GM23338 (cell line): ENCODE measurements around the gene OFD1. TPM values are rescaled to one million over a fixed set of nuclear protein-coding genes. Genes with fewer than 3 reads are reported as not detected.

ENCODE experiments used
- ATAC-seq: fragments of 200-7000 bp; cut with Tn5 transposase; 3 replicates; pipeline ENCODE4 v1.9.1; 2020
- DNase-seq: peaks from one replicate; pipeline ENCODE4 v3.0.0-alpha.2; 2015; ENCODE audit warnings: low spot score
- H2AFZ ChIP-seq: fragments of 200-600 bp; sonication (generic); 2 replicates; pipeline ENCODE4 v1.8.0; 2016; ENCODE audit warnings: antibody characterized with exemption, mild to moderate bottlenecking, moderate library complexity
- H3F3A ChIP-seq: fragments of 200-600 bp; sonication (generic); replicated peaks from 2 replicates; pipeline ENCODE4 v1.8.0; 2017; ENCODE audit warnings: antibody characterized with exemption, mixed run types, low read depth
- H3K27ac ChIP-seq: fragments of 200-600 bp; sonication (generic); 2 replicates; pipeline ENCODE4 v1.6.1; 2016; ENCODE audit warnings: low read depth
- H3K27me3 ChIP-seq: fragments of 200-600 bp; sonication (generic); 2 replicates; pipeline ENCODE4 v1.8.0; 2016; ENCODE audit warnings: mild to moderate bottlenecking, mixed run types, moderate library complexity; ENCODE audit not compliant: insufficient read depth
- H3K36me3 ChIP-seq: fragments of 200-600 bp; sonication (generic); 2 replicates; pipeline ENCODE4 v1.8.0; 2016; ENCODE audit warnings: mild to moderate bottlenecking; ENCODE audit not compliant: insufficient read depth
- H3K4me1 ChIP-seq: fragments of 200-600 bp; sonication (generic); 2 replicates; pipeline ENCODE4 v1.8.0; 2016; ENCODE audit warnings: mild to moderate bottlenecking, moderate library complexity; ENCODE audit not compliant: insufficient read depth
- H3K4me2 ChIP-seq: fragments of 200-600 bp; sonication (generic); 2 replicates; pipeline ENCODE4 v1.7.1; 2017; ENCODE audit warnings: mixed run types
- H3K4me3 ChIP-seq: fragments of 200-600 bp; sonication (generic); 2 replicates; pipeline ENCODE4 v1.6.1; 2016; ENCODE audit warnings: mixed run types
- H3K79me2 ChIP-seq: fragments of 200-600 bp; sonication (generic); replicated peaks from 2 replicates; pipeline ENCODE4 v1.8.0; 2017; ENCODE audit warnings: mild to moderate bottlenecking; ENCODE audit not compliant: insufficient read depth
- H3K9me2 ChIP-seq: fragments of 200-600 bp; sonication (generic); 2 replicates; pipeline ENCODE4 v1.8.0; 2017; ENCODE audit not compliant: insufficient read depth
- H4K20me1 ChIP-seq: fragments of 200-600 bp; sonication (generic); replicated peaks from 2 replicates; pipeline ENCODE4 v1.8.0; 2017; ENCODE audit warnings: mild to moderate bottlenecking; ENCODE audit not compliant: insufficient read depth
- H3K27ac Mint-ChIP-seq: 2 replicates; pipeline ENCODE4 v1.8.0; 2020; ENCODE audit warnings: inconsistent platforms, mild to moderate bottlenecking, moderate library complexity, mixed read lengths
- H3K27me3 Mint-ChIP-seq: 3 replicates; pipeline ENCODE4 v1.8.0; 2022; ENCODE audit warnings: low read depth, mild to moderate bottlenecking, moderate library complexity, mixed read lengths, inconsistent platforms; ENCODE audit not compliant: insufficient read depth, poor library complexity
- H3K36me3 Mint-ChIP-seq: 3 replicates; pipeline ENCODE4 v1.8.0; 2021; ENCODE audit warnings: low read depth, mild to moderate bottlenecking, inconsistent platforms, moderate library complexity, mixed read lengths
- H3K4me1 Mint-ChIP-seq: 3 replicates; pipeline ENCODE4 v1.8.0; 2020; ENCODE audit warnings: mild to moderate bottlenecking, inconsistent platforms, mixed read lengths
- H3K4me3 Mint-ChIP-seq: 3 replicates; pipeline ENCODE4 v1.8.0; 2021; ENCODE audit warnings: moderate library complexity, mild to moderate bottlenecking, inconsistent platforms, mixed read lengths
- H3K9me3 Mint-ChIP-seq: 3 replicates; pipeline ENCODE4 v1.8.0; 2020; ENCODE audit warnings: moderate library complexity, mild to moderate bottlenecking, inconsistent platforms, mixed read lengths
- CREB1 ChIP-seq: fragments of 250-450 bp; sonication (Bioruptor Pico); IDR thresholded peaks from 2 replicates; pipeline ENCODE4 v1.5.0; 2020; ENCODE audit warnings: low read depth, mild to moderate bottlenecking, moderate library complexity
- CTCF ChIP-seq, 2 experiments: fragments of 200-600 bp in 1 of 2; sonication (generic) in 1 of 2; conservative IDR thresholded peaks; 2 replicates each; pipeline versions ENCODE4 v1.5.1 to v1.6.1; 2016 to 2017; ENCODE audit warnings: antibody characterized with exemption in 2 of 2, low read depth in 2 of 2, mild to moderate bottlenecking in 2 of 2, moderate library complexity in 1 of 2
- ETS1 ChIP-seq: IDR thresholded peaks from 2 replicates; pipeline ENCODE4 v1.6.1; 2016; ENCODE audit warnings: antibody characterized with exemption
- EZH2 ChIP-seq: fragments of 200-600 bp; sonication (generic); IDR thresholded peaks from one replicate; pipeline ENCODE4 v1.8.0; 2017; ENCODE audit warnings: antibody characterized with exemption, mild to moderate bottlenecking, low read depth; ENCODE audit not compliant: unreplicated experiment
- EZH2phosphoT487 ChIP-seq: fragments of 200-600 bp; sonication (generic); IDR thresholded peaks from one replicate; pipeline ENCODE4 v1.8.1; 2018; ENCODE audit warnings: antibody characterized with exemption; ENCODE audit not compliant: unreplicated experiment
- JUNB ChIP-seq: IDR thresholded peaks from one replicate; pipeline ENCODE4 v1.6.1; 2016; ENCODE audit warnings: antibody characterized with exemption; ENCODE audit not compliant: unreplicated experiment
- STAT1 ChIP-seq: IDR thresholded peaks from one replicate; pipeline ENCODE4 v1.6.1; 2016; ENCODE audit warnings: antibody characterized with exemption; ENCODE audit not compliant: unreplicated experiment
- ZNF114 ChIP-seq: fragments of 250-450 bp; sonication (Bioruptor Pico); IDR thresholded peaks from 2 replicates; pipeline ENCODE4 v1.5.0; 2020; ENCODE audit warnings: mild to moderate bottlenecking, moderate library complexity
- ZNF331 ChIP-seq: fragments of 250-450 bp; sonication (Bioruptor Pico); IDR thresholded peaks from 2 replicates; pipeline ENCODE4 v1.5.0; 2020; ENCODE audit warnings: low read depth, mild to moderate bottlenecking, moderate library complexity
- ZNF462 ChIP-seq: fragments of 250-450 bp; sonication (Bioruptor Pico); IDR thresholded peaks from 2 replicates; pipeline ENCODE4 v1.5.0; 2020; ENCODE audit warnings: mild to moderate bottlenecking, moderate library complexity
- polyA plus RNA-seq: library from polyadenylated mRNA; unstranded; fragments of >200 nt; fragmentation: Nextera tagmentation; extraction: Ambion mirVana; gene quantifications from 2 replicates; pipeline ENCODE4 v1.2.1, GENCODE V29; 2016
- total RNA-seq: library from RNA; depleted of rRNA; stranded (reverse); fragments of >200 nt; shearing (Covaris generic); gene quantifications from 2 replicates; pipeline ENCODE4 v1.2.3, GENCODE V29; 2014

The OFD1 gene
- total and polyA plus RNA-seq, 2 experiments from 2014 or later = 21.2 to 55.0 TPM

GRCh38 chrX:13742397-13743176, 8.0 kb downstream of the OFD1 start:
- Histone ChIP-seq H3K9me2 (no peaks in the 10 kb centered on the region), H3K36me3 (peaks cover 9% of the 10 kb centered on the region; the same call in 1 of the 2 replicates), H3K27ac (peak overlapping the region; percentile 42; the same call in 1 of the 2 replicates), H2AFZ (no peak overlapping the region), H4K20me1 (no peaks in the 10 kb centered on the region), H3K4me3 (no peak overlapping the region), H3K4me1 (no peaks in the 10 kb centered on the region), H3K27me3 (no peaks in the 10 kb centered on the region), H3K79me2 (no peaks in the 10 kb centered on the region), H3F3A (no peaks in the 10 kb centered on the region), H3K4me2 (no peak overlapping the region)
- Mint-ChIP-seq H3K36me3 (peaks cover 41% of the 10 kb centered on the region; the same call in 2 of the 3 replicates), H3K27me3 (no peaks in the 10 kb centered on the region), H3K27ac (no peak overlapping the region), H3K9me3 (no peaks in the 10 kb centered on the region), H3K4me1 (no peaks in the 10 kb centered on the region; the same call in 2 of the 3 replicates), H3K4me3 (no peak overlapping the region)
- TF ChIP-seq CREB1 = no peak
- TF ChIP-seq CTCF (conservative IDR thresholded peaks at IDR 0.05; ENCODE audit: low read depth in 2 of 2) = no peak
- TF ChIP-seq ETS1 = no peak
- no peak for TF ChIP-seq ZNF331
- no peak for TF ChIP-seq ZNF114 (CRISPR knock-in tag)
- TF ChIP-seq EZH2 = no peak
- TF ChIP-seq JUNB = no peak
- no peak for TF ChIP-seq EZH2phosphoT487
- no peak for TF ChIP-seq ZNF462 (CRISPR knock-in tag)
- TF ChIP-seq STAT1 = no peak
- no peak for ATAC-seq
- DNase-seq = peak; percentile 16
